Measurements from ENCODE around the gene JADE1. TPM values are rescaled to one million over a fixed set of nuclear protein-coding genes. Genes with fewer than 3 reads are reported as not detected.
A peak's percentile ranks its signal among the peaks of the same experiment; 100 is the strongest.

The JADE1 gene
- total RNA-seq (10 to 100 TPM; 25.9 to 66.7 (median 39.9) TPM), polyA plus RNA-seq (10 to 100 TPM; 18.4 to 31.1 (median 30.8) TPM)
- long read RNA-seq, donor 1, partial matches to known transcripts, result 0 of 1 reads
- long read RNA-seq, donor 1, other reads (novel, unspliced or antisense), result 0 of 1 reads
- long read RNA-seq, donor 2, full-length matches to known transcripts, result 4 of 4 reads
- long read RNA-seq, donor 2, partial matches to known transcripts, result 0 of 4 reads
- long read RNA-seq, donor 2, other reads (novel, unspliced or antisense), result 0 of 4 reads
- long read RNA-seq, donor 3, full-length matches to known transcripts, result 3 of 9 reads
- long read RNA-seq, donor 3, partial matches to known transcripts, result 6 of 9 reads
- long read RNA-seq, donor 3, other reads (novel, unspliced or antisense), result 0 of 9 reads
- long read RNA-seq, donor 4, full-length matches to known transcripts, result 13 of 19 reads
- long read RNA-seq, donor 4, partial matches to known transcripts, result 0 of 19 reads
- long read RNA-seq, donor 4, other reads (novel, unspliced or antisense), result 6 of 19 reads
- long read RNA-seq, donor 5, full-length matches to known transcripts, result 87 of 120 reads
- long read RNA-seq, donor 5, partial matches to known transcripts, result 10 of 120 reads
- long read RNA-seq, donor 5, other reads (novel, unspliced or antisense), result 23 of 120 reads
- long read RNA-seq, donor 6, full-length matches to known transcripts, result 8 of 17 reads
- long read RNA-seq, donor 6, partial matches to known transcripts, result 2 of 17 reads
- long read RNA-seq, donor 6, other reads (novel, unspliced or antisense), result 7 of 17 reads
- long read RNA-seq, donor 7, full-length matches to known transcripts, result 2 of 2 reads
- long read RNA-seq, donor 7, partial matches to known transcripts, result 0 of 2 reads
- long read RNA-seq, donor 7, other reads (novel, unspliced or antisense), result 0 of 2 reads
- long read RNA-seq, donor 8, full-length matches to known transcripts, result 3 of 17 reads
- long read RNA-seq, donor 8, partial matches to known transcripts, result 14 of 17 reads
- long read RNA-seq, donor 8, other reads (novel, unspliced or antisense), result 0 of 17 reads
- long read RNA-seq, donor 9, full-length matches to known transcripts, result 6 of 6 reads
- long read RNA-seq, donor 9, partial matches to known transcripts, result 0 of 6 reads
- long read RNA-seq, donor 9, other reads (novel, unspliced or antisense), result 0 of 6 reads
- long read RNA-seq, donor 10, result 0 reads

GRCh38 chr4:128809477-128810330 is at the start of gene JADE1:
Gene JADE1, plus strand, starts transcription at chr4:128809700. Its CDS starts 22,059 bp downstream, at chr4:128831759.
- Histone ChIP-seq H3K9me3 (replicated peaks in 1 of 3) (no peaks in the 10 kb centered on the region), H3K27me3 (no peaks in the 10 kb centered on the region), H3K4me3 (peak within 1 kb of the TSS; percentile 67 to 98 (median 92)), H3K36me3 (replicated peaks in 1 of 2) (no peaks in the 10 kb centered on the region), H3K4me1 (replicated peaks in 1 of 2) (peaks cover 2 to 12% of the 10 kb centered on the region in 2 donors), H3K27ac (peak within 1 kb of the TSS; percentile 94 to 98 (median 96))
- intact Hi-C loops (cut with DNase I), result loop anchor here (5.0 to 10.0 kb wide), 6 partner anchors 48 to 357 kb away; no protein-coding TSS in a partner anchor
- 0 to 1% (median 0%) methylated on average over 23 to 91 of the region's 91 CpGs for WGBS, 4 donors
- peak; percentile 83 to 93 for TF ChIP-seq POLR2A (IDR thresholded peaks at IDR 0.05)
- TF ChIP-seq, protein P1, sequence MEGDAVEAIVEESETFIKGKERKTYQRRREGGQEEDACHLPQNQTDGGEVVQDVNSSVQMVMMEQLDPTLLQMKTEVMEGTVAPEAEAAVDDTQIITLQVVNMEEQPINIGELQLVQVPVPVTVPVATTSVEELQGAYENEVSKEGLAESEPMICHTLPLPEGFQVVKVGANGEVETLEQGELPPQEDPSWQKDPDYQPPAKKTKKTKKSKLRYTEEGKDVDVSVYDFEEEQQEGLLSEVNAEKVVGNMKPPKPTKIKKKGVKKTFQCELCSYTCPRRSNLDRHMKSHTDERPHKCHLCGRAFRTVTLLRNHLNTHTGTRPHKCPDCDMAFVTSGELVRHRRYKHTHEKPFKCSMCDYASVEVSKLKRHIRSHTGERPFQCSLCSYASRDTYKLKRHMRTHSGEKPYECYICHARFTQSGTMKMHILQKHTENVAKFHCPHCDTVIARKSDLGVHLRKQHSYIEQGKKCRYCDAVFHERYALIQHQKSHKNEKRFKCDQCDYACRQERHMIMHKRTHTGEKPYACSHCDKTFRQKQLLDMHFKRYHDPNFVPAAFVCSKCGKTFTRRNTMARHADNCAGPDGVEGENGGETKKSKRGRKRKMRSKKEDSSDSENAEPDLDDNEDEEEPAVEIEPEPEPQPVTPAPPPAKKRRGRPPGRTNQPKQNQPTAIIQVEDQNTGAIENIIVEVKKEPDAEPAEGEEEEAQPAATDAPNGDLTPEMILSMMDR (IDR thresholded peaks at IDR 0.05), result peak; percentile 35 to 77 (median 62)
- DNase-seq, result peak; percentile 93 to 98 (median 95)

DNA sequence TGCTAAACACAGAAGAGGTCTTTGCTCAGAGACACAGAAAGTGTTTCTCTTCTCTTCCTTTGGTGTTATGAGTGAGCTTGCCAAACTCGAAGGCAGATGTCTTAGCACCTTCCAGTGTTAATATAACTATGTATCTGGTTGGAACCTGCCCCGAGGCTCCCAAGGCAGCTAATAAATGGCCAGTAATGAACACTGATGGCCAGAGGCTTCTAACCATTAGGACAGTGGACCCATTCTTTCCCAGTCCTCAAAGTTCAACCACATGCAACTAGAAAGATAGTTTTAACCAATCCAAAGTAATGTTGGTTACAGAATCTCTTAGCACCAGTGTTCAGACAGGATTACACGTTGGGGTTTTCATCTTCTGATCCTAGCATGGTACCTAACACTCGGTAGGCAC is 42.7 kb upstream of the JADE1 start:
- Histone ChIP-seq H3K9me3 (replicated peaks in 1 of 3) (no peaks in the 10 kb centered on the region), H3K27me3 (no peaks in the 10 kb centered on the region), H3K4me1 (replicated peaks in 1 of 2) (peaks cover 11 to 17% of the 10 kb centered on the region in 2 donors), H3K4me3 (no peak overlapping the region), H3K27ac (no peak overlapping the region), H3K36me3 (replicated peaks in 1 of 2) (no peaks in the 10 kb centered on the region)
- WGBS, 4 donors, result 88 to 90% (median 89%) methylated on average over 4 of the region's 4 CpGs
- TF ChIP-seq, protein P1 (IDR thresholded peaks at IDR 0.05), result no peak
- no peak for TF ChIP-seq POLR2A (IDR thresholded peaks at IDR 0.05)
- no peak for DNase-seq
- intact Hi-C loops (cut with DNase I), result no loop called here

- intact Hi-C loops (cut with DNase I), result no loop called here
- DNase-seq, result peak in 2 of 7 donors; percentile 8 to 18
- Histone ChIP-seq H3K27ac (peak overlapping the region in 4 of 5 donors; percentile 44 to 72 (median 66)), H3K4me1 (replicated peaks in 1 of 2) (peaks cover 11 to 17% of the 10 kb centered on the region in 2 donors), H3K27me3 (no peaks in the 10 kb centered on the region), H3K36me3 (replicated peaks in 1 of 2) (no peaks in the 10 kb centered on the region), H3K9me3 (replicated peaks in 1 of 3) (no peaks in the 10 kb centered on the region), H3K4me3 (no peak overlapping the region)
- TF ChIP-seq POLR2A (IDR thresholded peaks at IDR 0.05), result peak in 1 of 2 donors; percentile 18
- TF ChIP-seq, protein P1 (IDR thresholded peaks at IDR 0.05), result no peak
- 42 to 52% (median 50%) methylated on average over 7 of the region's 7 CpGs for WGBS, 4 donors
Measured at GRCh38 chr4:128768373-128768996, 41.0 kb upstream of the JADE1 start.
